B cell (primary cell): ENCODE measurements around the gene FLYWCH2. TPM values are rescaled to one million over a fixed set of nuclear protein-coding genes. Genes with fewer than 3 reads are reported as not detected.

ENCODE experiments used
- ATAC-seq: fragments of 200-7000 bp; cut with Tn5 transposase; one replicate; pipeline ENCODE4 v1.10.0; 2021; ENCODE audit warnings: low read depth, mild to moderate bottlenecking, moderate number of reproducible peaks, moderate library complexity
- CTCF ChIA-PET: fragments of 350-600 bp; sonication (Branson Sonifier 250); formaldehyde crosslinking; loops from one replicate; lab custom pipeline; 2021; ENCODE audit warnings: antibody characterized with exemption, inconsistent platforms; lab: Charles Lee
- POLR2A ChIA-PET: fragments of 350-600 bp; sonication (Branson Sonifier 250); formaldehyde crosslinking; loops from one replicate; lab custom pipeline; 2021; ENCODE audit warnings: antibody characterized with exemption; lab: Charles Lee
- DNase-seq: peaks from one replicate; pipeline ENCODE4 v3.0.0; 2013
- H2AFZ ChIP-seq: 2 replicates; pipeline ENCODE4 v1.6.1; 2012; ENCODE audit warnings: mild to moderate bottlenecking, low read depth, low read length; ENCODE audit not compliant: insufficient read depth, poor library complexity, severe bottlenecking
- H3K27ac ChIP-seq, 2 donors: 1 replicate in 1 of 2; 2 replicates in 1 of 2; pipeline ENCODE4 v1.5.1; 2012 to 2013; ENCODE audit warnings: low read length in 2 of 2, mild to moderate bottlenecking in 2 of 2, moderate library complexity in 1 of 2
- H3K27me3 ChIP-seq, 4 experiments: fragments of 200-600 bp in 1 of 4; sonication (generic) in 1 of 4; replicated peaks in 1 of 4; 1 replicate in 2 of 4; 2 replicates in 2 of 4; pipeline versions ENCODE4 v1.6.1 to v1.7.0; 2013 to 2016; ENCODE audit warnings: low read length in 3 of 4, mild to moderate bottlenecking in 2 of 4, mixed read lengths in 1 of 4, moderate library complexity in 1 of 4; ENCODE audit not compliant: insufficient read depth in 4 of 4, control insufficient read depth in 3 of 4; ENCODE audit errors: control extremely low read depth in 1 of 4
- H3K36me3 ChIP-seq, 2 experiments: replicated peaks in 1 of 2; 1 replicate in 1 of 2; 2 replicates in 1 of 2; pipeline versions ENCODE4 v1.6.1 to v1.7.1; 2013; ENCODE audit warnings: low read length in 1 of 2; ENCODE audit not compliant: insufficient read depth in 2 of 2, control insufficient read depth in 1 of 2; ENCODE audit errors: control extremely low read depth in 1 of 2, extremely low read depth in 1 of 2
- H3K4me1 ChIP-seq, 2 donors: fragments of 200-600 bp in 1 of 2; sonication (generic) in 1 of 2; 1 replicate in 1 of 2; 2 replicates in 1 of 2; pipeline versions ENCODE4 v1.5.1 to v1.6.1; 2013 to 2017; ENCODE audit warnings: low read length in 2 of 2; ENCODE audit not compliant: control insufficient read depth in 2 of 2, insufficient read depth in 2 of 2
- H3K4me2 ChIP-seq: replicated peaks from 2 replicates; pipeline ENCODE3; 2012; ENCODE audit warnings: mild to moderate bottlenecking, low read depth, low read length; ENCODE audit not compliant: poor library complexity, severe bottlenecking
- H3K4me3 ChIP-seq, 5 experiments: fragments of 200-600 bp in 1 of 5; sonication (generic) in 1 of 5; 1 replicate in 3 of 5; 2 replicates in 2 of 5; pipeline versions ENCODE4 v1.5.1 to v1.7.0; 2011 to 2016; ENCODE audit warnings: low read length in 4 of 5, mild to moderate bottlenecking in 4 of 5, low read depth in 2 of 5, control low read depth in 1 of 5, moderate library complexity in 1 of 5; ENCODE audit not compliant: insufficient read depth in 1 of 5; ENCODE audit errors: control extremely low read depth in 1 of 5, extremely low read depth in 1 of 5
- H3K79me2 ChIP-seq: fragments of 200-600 bp; sonication (generic); one replicate; pipeline ENCODE4 v1.6.0; 2016; ENCODE audit warnings: low read length; ENCODE audit not compliant: control insufficient read depth, insufficient read depth
- H3K9ac ChIP-seq: fragments of 200-600 bp; sonication (generic); 2 replicates; pipeline ENCODE4 v1.6.1; 2017; ENCODE audit warnings: mild to moderate bottlenecking, low read length, moderate library complexity
- H3K9me3 ChIP-seq, 3 donors: one replicate each; pipeline versions ENCODE4 v1.6.1 to v1.7.1; 2013; ENCODE audit warnings: low read length in 2 of 3; ENCODE audit not compliant: control insufficient read depth in 2 of 3, insufficient read depth in 1 of 3; ENCODE audit errors: control extremely low read depth in 1 of 3
- H4K20me1 ChIP-seq: 2 replicates; pipeline ENCODE4 v1.6.0; 2012; ENCODE audit warnings: mild to moderate bottlenecking, low read length; ENCODE audit not compliant: insufficient read depth, control insufficient read depth, poor library complexity, severe bottlenecking
- H3K27ac Mint-ChIP-seq: one replicate; pipeline ENCODE4 v1.8.0; 2021; ENCODE audit warnings: mixed read lengths
- H3K27me3 Mint-ChIP-seq: one replicate; pipeline ENCODE4 v1.8.0; 2021; ENCODE audit warnings: mixed read lengths
- H3K4me1 Mint-ChIP-seq: one replicate; pipeline ENCODE4 v1.8.0; 2021; ENCODE audit warnings: mixed read lengths
- H3K4me3 Mint-ChIP-seq: one replicate; pipeline ENCODE4 v1.8.0; 2021; ENCODE audit warnings: mixed read lengths
- H3K9me3 Mint-ChIP-seq: one replicate; pipeline ENCODE4 v1.8.0; 2022; ENCODE audit warnings: mixed read lengths; ENCODE audit not compliant: insufficient read depth
- CTCF ChIP-seq: fragments of 200-600 bp; IDR thresholded peaks from one replicate; pipeline ENCODE4 v1.8.0; 2022; ENCODE audit warnings: antibody characterized with exemption, mild to moderate bottlenecking
- EZH2 ChIP-seq: IDR thresholded peaks from 2 replicates; pipeline ENCODE4 v1.6.1; 2012; ENCODE audit warnings: borderline replicate concordance, low read depth, mild to moderate bottlenecking, moderate library complexity, low read length; ENCODE audit not compliant: insufficient read depth, poor library complexity, severe bottlenecking
- WGBS: methylation state at CpG from one replicate; pipeline ENCODE4 v1.1.5; 2013; ENCODE audit warnings: missing lambda C conversion rate; ENCODE audit not compliant: insufficient coverage; 5-methylcytosine and 5-hydroxymethylcytosine counted together
- intact Hi-C: fragments of 100-400 bp; cut with micrococcal nuclease; formaldehyde crosslinking; loops from one replicate; pipeline ENCODE4 v1.10.0; 2022
- polyA plus RNA-seq: library from polyadenylated mRNA; depleted of rRNA; stranded (reverse); fragments of >200 nt; gene quantifications from 2 replicates; pipeline ENCODE4 v1.2.3, GENCODE V29; 2012
- total RNA-seq, 2 donors: library from RNA; stranded (reverse); fragments of 120-200 nt in 1 of 2; gene quantifications; 1 replicate in 1 of 2; 2 replicates in 1 of 2; pipeline versions ENCODE4 v1.2.3 to v1.2.4, GENCODE V29; 2013 to 2022

The FLYWCH2 gene
- total and polyA plus RNA-seq, 2 donors (not counting 1 experiment from before 2014, with no cell fraction given) = 22.3 to 24.1 TPM

GRCh38 chr16:2923481-2923880 lies 40.5 kb downstream of the FLYWCH2 start:
- no peak for ATAC-seq
- Mint-ChIP-seq H3K27me3 (no peaks in the 10 kb centered on the region), H3K9me3 (no peaks in the 10 kb centered on the region), H3K4me1 (peaks cover 9% of the 10 kb centered on the region), H3K4me3 (no peak overlapping the region), H3K27ac (no peak overlapping the region)
- no peak for DNase-seq
- POLR2A ChIA-PET = interaction anchor here (0.7 kb wide), 1 partner anchor 42 kb away, joined by 4 read pairs; no protein-coding TSS in a partner anchor
- no peak overlapping the region for H3K9ac ChIP-seq
- H3K36me3 ChIP-seq = no peaks in the 10 kb centered on the region
- no peaks in the 10 kb centered on the region for H3K9me3 ChIP-seq
- H3K27ac ChIP-seq = no peak overlapping the region
- no peak for TF ChIP-seq EZH2
- no peak for TF ChIP-seq CTCF
- H3K4me3 ChIP-seq = no peak overlapping the region
- no peaks in the 10 kb centered on the region for H3K27me3 ChIP-seq
- peaks cover 5% of the 10 kb centered on the region for H4K20me1 ChIP-seq
- CTCF ChIA-PET = interaction anchor here (0.7 to 1.4 kb wide), 3 partner anchors 22 to 80 kb away, joined by 3 to 4 read pairs (median 3); no protein-coding TSS in a partner anchor
- WGBS = 98% methylated on average over 6 of the region's 14 CpGs
- peaks cover 4 to 13% of the 10 kb centered on the region in 2 donors for H3K4me1 ChIP-seq
- peaks cover 10% of the 10 kb centered on the region for H3K79me2 ChIP-seq
- no peak overlapping the region for H3K4me2 ChIP-seq
- intact Hi-C loops = no loop called here
- H2AFZ ChIP-seq = no peak overlapping the region

- Histone ChIP-seq H3K4me2 (no peak overlapping the region), H3K9me3 (no peaks in the 10 kb centered on the region), H3K4me1 (peaks cover 4 to 9% of the 10 kb centered on the region in 2 donors), H3K36me3 (peaks cover 0 to 6% of the 10 kb centered on the region in 2 experiments), H2AFZ (no peak overlapping the region), H3K27me3 (no peaks in the 10 kb centered on the region), H3K27ac (no peak overlapping the region), H3K79me2 (peaks cover 14% of the 10 kb centered on the region), H3K4me3 (no peak overlapping the region), H3K9ac (no peak overlapping the region), H4K20me1 (peaks cover 5% of the 10 kb centered on the region)
- 87% methylated on average over 34 of the region's 42 CpGs for WGBS
- Mint-ChIP-seq H3K27ac (no peak overlapping the region), H3K9me3 (no peaks in the 10 kb centered on the region), H3K4me1 (peaks cover 7% of the 10 kb centered on the region), H3K4me3 (no peak overlapping the region), H3K27me3 (no peaks in the 10 kb centered on the region)
- no peak for DNase-seq
- intact Hi-C loops = no loop called here
- TF ChIP-seq CTCF (no peak), EZH2 (no peak)
- ChIA-PET CTCF (interaction anchor here (0.8 kb wide), 1 partner anchor 28 kb away, joined by 3 read pairs; no protein-coding TSS in a partner anchor), POLR2A (no interaction called here)
- ATAC-seq = no peak
Observed at GRCh38 chr16:2924901-2925755, 42.1 kb downstream of the FLYWCH2 start.
